SK-N-SH treated with all-trans-retinoic acid at 6 μM for 48 hours (cell line): Measurements from ENCODE around the gene GPN1.

Experiments used
- BACH2 ChIP-seq: fragments of 250-450 bp; sonication (Bioruptor Pico); IDR thresholded peaks from 2 replicates; pipeline ENCODE4 v1.9.0; 2021; ENCODE audit warnings: mild to moderate bottlenecking, borderline replicate concordance
- CSRNP3 ChIP-seq: fragments of 250-450 bp; sonication (Bioruptor Pico); IDR thresholded peaks from 2 replicates; pipeline ENCODE4 v1.5.1; 2021; ENCODE audit warnings: mild to moderate bottlenecking, moderate library complexity
- ISL1 ChIP-seq: fragments of 250-450 bp; sonication (Bioruptor Pico); IDR thresholded peaks from 2 replicates; pipeline ENCODE4 v2.1.2; 2022; ENCODE audit warnings: mild to moderate bottlenecking, moderate library complexity
- PATZ1 ChIP-seq: fragments of 250-450 bp; sonication (Bioruptor Pico); IDR thresholded peaks from 2 replicates; pipeline ENCODE4 v1.8.0; 2020; ENCODE audit warnings: mild to moderate bottlenecking, moderate library complexity, borderline replicate concordance
- ZNF565 ChIP-seq: fragments of 450-650 bp; formaldehyde crosslinking; conservative IDR thresholded peaks from 2 replicates; pipeline ENCODE4 v1.5.0; 2020; ENCODE audit warnings: low read depth, mild to moderate bottlenecking, moderate library complexity

GRCh38 chr2:27627963-27628766 is 685 bp upstream of the GPN1 start:
- no peak for TF ChIP-seq BACH2 (CRISPR knock-in tag)
- peak; percentile 71 for TF ChIP-seq ISL1 (CRISPR knock-in tag)
- no peak for TF ChIP-seq PATZ1 (CRISPR knock-in tag)
- 0 out of 2 replicates have a peak, but pooled peaks have one; percentile 37 for TF ChIP-seq ZNF565 (CRISPR knock-in tag)
- no peak for TF ChIP-seq CSRNP3
